Activated gamma-delta T cell (primary cell): Measurements from ENCODE around the gene GFM2.
"Not testable (repeated sequence)": the region's sequence is repeated elsewhere in the genome, so short reads cannot be mapped to it uniquely, and the experiment has no call there.

Experiments
- DNase-seq: peaks from one replicate; lab custom pipeline; 2025; lab: John Stamatoyannopoulos, UW

Gene GFM2

DNA sequence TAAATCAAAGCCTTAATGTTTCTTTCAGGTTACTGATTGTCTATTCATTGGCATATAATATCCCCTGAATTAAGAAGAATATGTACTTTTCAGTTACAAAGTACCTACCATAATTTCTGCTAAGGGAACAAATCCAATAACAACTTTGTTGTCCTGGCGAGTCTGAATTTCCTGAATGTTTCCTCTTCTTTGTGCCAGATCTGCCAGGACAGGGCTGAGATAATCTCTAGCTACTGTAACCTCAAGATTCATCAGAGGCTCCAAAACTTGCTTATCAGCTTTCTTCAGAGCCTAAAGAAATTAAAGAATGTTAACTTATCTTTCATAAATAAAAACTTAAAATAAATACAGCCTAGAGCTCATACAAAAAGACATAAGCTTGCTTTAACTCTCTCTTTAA lies 44.6 kb downstream of the GFM2 start:
- no peak for DNase-seq

- no peak for DNase-seq
Measured at GRCh38 chr5:74717596-74717995, 49.3 kb downstream of the GFM2 start.

- DNase-seq = no peak
Measured at GRCh38 chr5:74693191-74693590, 73.7 kb downstream of the GFM2 start.

DNA sequence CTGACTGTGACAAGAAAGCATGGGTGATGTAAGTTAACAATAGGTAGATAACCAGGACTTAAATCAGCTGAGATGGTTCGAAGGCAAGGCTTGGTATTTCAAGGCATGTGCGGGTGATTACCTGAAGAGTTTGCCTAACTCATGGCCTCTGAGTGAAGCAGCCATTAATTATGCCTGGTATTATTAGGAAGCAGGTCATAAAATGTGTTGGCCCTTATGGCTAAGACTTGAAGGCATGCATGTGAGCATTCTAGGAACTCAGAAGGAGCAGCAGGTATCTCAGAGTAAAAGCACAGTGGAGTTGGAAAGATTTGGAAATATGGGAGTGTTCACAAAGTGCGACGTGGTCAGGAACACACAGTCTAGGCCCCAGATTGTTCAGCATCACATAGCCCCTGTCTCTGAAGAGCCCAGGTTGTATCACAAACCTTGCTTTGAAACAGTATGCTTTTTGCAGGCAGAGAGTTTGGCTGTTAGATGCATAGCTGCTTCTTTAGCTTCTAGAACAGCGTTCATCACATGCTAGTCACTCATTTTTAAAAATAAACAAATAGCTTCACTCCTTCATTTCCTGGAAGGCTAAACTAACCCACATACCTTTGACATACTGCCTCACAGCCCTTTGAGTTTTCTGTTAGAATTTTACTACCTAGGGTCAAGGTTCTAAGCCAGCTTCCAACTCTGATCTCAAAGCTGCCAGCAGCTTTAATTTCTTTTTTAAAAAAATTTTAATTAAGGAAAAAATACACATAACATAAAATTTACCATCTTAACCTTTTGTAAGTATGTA lies 79.8 kb downstream of the GFM2 start:
- no peak for DNase-seq

- no peak for DNase-seq
Measured at GRCh38 chr5:74685979-74686631, 80.8 kb downstream of the GFM2 start.

- DNase-seq = peak; percentile 72
Measured at GRCh38 chr5:74684900-74685851, 81.7 kb downstream of the GFM2 start, which contains the start of gene HEXB. HEXB (plus strand) TSS chr5:74685233; CDS start chr5:74685261, 28 bp downstream.

- DNase-seq = no peak
Measured at GRCh38 chr5:74679966-74680365, 87.0 kb downstream of the GFM2 start.

- DNase-seq = not testable (repeated sequence)
Measured at GRCh38 chr5:74679300-74679699, 87.6 kb downstream of the GFM2 start.

DNA sequence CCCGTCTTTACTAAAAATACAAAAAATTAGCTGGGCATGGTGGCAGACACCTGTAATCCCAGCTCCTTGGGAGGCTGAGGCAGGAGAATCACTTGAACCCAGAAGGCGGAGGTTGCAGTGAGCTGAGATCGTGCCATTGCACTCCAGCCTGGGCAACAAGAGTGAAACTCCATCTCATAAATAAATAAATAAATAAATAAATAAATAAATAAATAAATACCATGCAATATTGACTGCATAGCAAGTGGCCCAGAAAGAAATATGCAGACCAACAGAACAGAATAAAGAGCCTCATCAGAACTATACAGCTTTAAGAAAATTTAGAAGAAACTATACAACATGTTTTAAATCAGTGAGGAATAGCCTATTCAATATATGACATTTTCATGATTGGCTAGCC lies 88.8 kb downstream of the GFM2 start:
- DNase-seq = not testable (repeated sequence)

GRCh38 chr5:74676466-74676865 lies 90.5 kb downstream of the GFM2 start:
- DNase-seq = not testable (repeated sequence)

GRCh38 chr5:74673011-74673790 lies 93.7 kb downstream of the GFM2 start:
- no peak for DNase-seq

- no peak for DNase-seq
Measured at GRCh38 chr5:74672215-74672877, 94.6 kb downstream of the GFM2 start.
